H1 (cell line): Measurements from ENCODE around the gene HS1BP3. TPM values are rescaled to one million over a fixed set of nuclear protein-coding genes. Genes with fewer than 3 reads are reported as not detected.

ENCODE experiments used
- CTCF ChIA-PET: fragments of 300-600 bp; sonication (Branson Sonifier 250); formaldehyde crosslinking; loops from one replicate; lab custom pipeline; 2021; ENCODE audit not compliant: partially characterized antibody; lab: Charles Lee
- POLR2A ChIA-PET: fragments of 300-600 bp; sonication (Branson Sonifier 250); formaldehyde crosslinking; loops from one replicate; lab custom pipeline; 2021; ENCODE audit warnings: inconsistent platforms; ENCODE audit not compliant: partially characterized antibody; lab: Charles Lee
- DNase-seq, 2 experiments: peaks; one replicate each; pipeline versions ENCODE4 v3.0.0 to v3.0.0-alpha.2; 2010 to 2022; ENCODE audit warnings: low spot score in 2 of 2, low read depth in 1 of 2, mixed read lengths in 1 of 2
- FAIRE-seq: peaks from 2 replicates; lab custom pipeline; 2011; peaks lifted over from hg19 to GRCh38; lab: Jason Lieb, UNC
- H2AFZ ChIP-seq: 2 replicates; pipeline ENCODE4 v1.8.1; 2012; ENCODE audit warnings: low read length, inconsistent platforms
- H2AK5ac ChIP-seq: 2 replicates; pipeline ENCODE4 v1.6.1; 2013; ENCODE audit warnings: low read depth, low read length
- H2BK120ac ChIP-seq: replicated peaks from 2 replicates; pipeline ENCODE3; 2013; ENCODE audit warnings: low read depth, low read length, inconsistent platforms
- H2BK12ac ChIP-seq: 2 replicates; pipeline ENCODE4 v1.6.1; 2013; ENCODE audit warnings: low read depth, low read length
- H2BK15ac ChIP-seq: 2 replicates; pipeline ENCODE4 v1.6.1; 2013; ENCODE audit warnings: low read length
- H2BK20ac ChIP-seq: 2 replicates; pipeline ENCODE4 v1.6.1; 2013; ENCODE audit warnings: low read length
- H2BK5ac ChIP-seq: 2 replicates; pipeline ENCODE4 v1.6.1; 2013; ENCODE audit warnings: low read depth, low read length
- H3K14ac ChIP-seq: 2 replicates; pipeline ENCODE4 v1.6.1; 2013; ENCODE audit warnings: inconsistent platforms; ENCODE audit not compliant: insufficient read length
- H3K18ac ChIP-seq: 2 replicates; pipeline ENCODE4 v1.6.1; 2013; ENCODE audit warnings: low read length; ENCODE audit errors: extremely low read depth
- H3K23ac ChIP-seq: 2 replicates; pipeline ENCODE4 v1.6.1; 2013; ENCODE audit warnings: inconsistent platforms; ENCODE audit not compliant: insufficient read length
- H3K23me2 ChIP-seq: 2 replicates; pipeline ENCODE4 v1.6.1; 2013; ENCODE audit warnings: low read depth, low read length
- H3K27ac ChIP-seq: 2 replicates; pipeline ENCODE4 v1.6.1; 2011; ENCODE audit warnings: low read depth, low read length, inconsistent platforms
- H3K27me3 ChIP-seq, 4 experiments: replicated peaks in 1 of 4; 1 replicate in 1 of 4; 2 replicates in 3 of 4; pipeline versions ENCODE4 v1.6.1 to v1.8.1; 2011 to 2013; ENCODE audit warnings: low read length in 3 of 4, mild to moderate bottlenecking in 3 of 4, inconsistent platforms in 2 of 4, mixed read lengths in 2 of 4, moderate library complexity in 1 of 4; ENCODE audit not compliant: control insufficient read depth in 3 of 4, insufficient read depth in 3 of 4; ENCODE audit errors: extremely low read depth in 1 of 4
- H3K36me3 ChIP-seq, 4 experiments: 2 replicates each; pipeline versions ENCODE4 v1.6.1 to v1.8.1; 2011 to 2013; ENCODE audit warnings: mild to moderate bottlenecking in 4 of 4, low read length in 3 of 4, moderate library complexity in 2 of 4, control low read depth in 1 of 4, inconsistent platforms in 1 of 4; ENCODE audit not compliant: insufficient read depth in 4 of 4, control insufficient read depth in 2 of 4
- H3K4ac ChIP-seq: replicated peaks from 2 replicates; pipeline ENCODE3; 2013; ENCODE audit warnings: low read length, low read depth, mixed read lengths, inconsistent platforms; ENCODE audit not compliant: insufficient read length
- H3K4me1 ChIP-seq, 4 experiments: replicated peaks in 1 of 4; 1 replicate in 1 of 4; 2 replicates in 3 of 4; pipeline versions ENCODE4 v1.6.1 to v1.8.1; 2011 to 2013; ENCODE audit warnings: low read length in 3 of 4, inconsistent platforms in 2 of 4, mixed read lengths in 1 of 4; ENCODE audit not compliant: insufficient read depth in 4 of 4, control insufficient read depth in 3 of 4
- H3K4me2 ChIP-seq, 2 experiments: 2 replicates each; pipeline versions ENCODE4 v1.6.1 to v1.8.1; 2011 to 2013; ENCODE audit warnings: low read depth in 2 of 2, low read length in 2 of 2, control low read depth in 1 of 2, inconsistent platforms in 1 of 2, mild to moderate bottlenecking in 1 of 2; ENCODE audit not compliant: insufficient read depth in 1 of 2
- H3K4me3 ChIP-seq, 4 experiments: fragments of 200-600, 300-600 bp in 1 of 4; sonication (generic), shearing (Covaris generic), sonication (Bioruptor Twin) in 1 of 4; 2 replicates each; pipeline versions ENCODE4 v1.5.1 to v1.8.1; 2011 to 2016; ENCODE audit warnings: low read length in 4 of 4, low read depth in 3 of 4, control low read depth in 2 of 4, inconsistent platforms in 2 of 4, mild to moderate bottlenecking in 2 of 4, mixed read lengths in 1 of 4, moderate library complexity in 1 of 4; ENCODE audit not compliant: insufficient read depth in 2 of 4; ENCODE audit errors: extremely low read depth in 1 of 4
- H3K56ac ChIP-seq: replicated peaks from 2 replicates; pipeline ENCODE3; 2013; ENCODE audit warnings: low read depth, mild to moderate bottlenecking, mixed read lengths, low read length, inconsistent platforms; ENCODE audit not compliant: insufficient read length
- H3K79me1 ChIP-seq: 2 replicates; pipeline ENCODE4 v1.6.1; 2013; ENCODE audit warnings: low read depth, low read length, control low read depth
- H3K79me2 ChIP-seq, 2 experiments: 2 replicates each; pipeline versions ENCODE4 v1.6.1 to v1.8.1; 2012 to 2013; ENCODE audit warnings: low read length in 2 of 2, mild to moderate bottlenecking in 2 of 2, inconsistent platforms in 1 of 2; ENCODE audit not compliant: insufficient read depth in 2 of 2, control insufficient read depth in 1 of 2
- H3K9ac ChIP-seq, 4 experiments: replicated peaks in 1 of 4; 1 replicate in 1 of 4; 2 replicates in 3 of 4; pipeline versions ENCODE4 v1.6.1 to v1.8.1; 2011 to 2013; ENCODE audit warnings: low read depth in 3 of 4, low read length in 3 of 4, control low read depth in 2 of 4, mild to moderate bottlenecking in 2 of 4, moderate library complexity in 2 of 4, inconsistent platforms in 1 of 4; ENCODE audit errors: extremely low read depth in 1 of 4
- H3K9me3 ChIP-seq, 2 experiments: 2 replicates each; pipeline versions ENCODE4 v1.6.1 to v1.8.1; 2012 to 2013; ENCODE audit warnings: mild to moderate bottlenecking in 2 of 2, moderate library complexity in 2 of 2, control low read depth in 1 of 2, inconsistent platforms in 1 of 2, low read depth in 1 of 2, low read length in 1 of 2, mixed read lengths in 1 of 2; ENCODE audit not compliant: insufficient read depth in 2 of 2
- H4K20me1 ChIP-seq, 2 experiments: replicated peaks in 1 of 2; 2 replicates each; pipeline versions ENCODE3 to v1.8.1; 2011 to 2013; ENCODE audit warnings: inconsistent platforms in 2 of 2, low read length in 2 of 2, mild to moderate bottlenecking in 1 of 2; ENCODE audit not compliant: insufficient read depth in 2 of 2, control insufficient read depth in 1 of 2
- H4K5ac ChIP-seq: 2 replicates; pipeline ENCODE4 v1.6.1; 2013; ENCODE audit warnings: low read length, low read depth, mixed read lengths, inconsistent platforms; ENCODE audit not compliant: insufficient read length
- H4K8ac ChIP-seq: 2 replicates; pipeline ENCODE4 v1.8.0; 2013; ENCODE audit warnings: mild to moderate bottlenecking, moderate library complexity, low read length, inconsistent platforms; ENCODE audit not compliant: insufficient read depth; ENCODE audit errors: extremely low read depth
- H4K91ac ChIP-seq: replicated peaks from 2 replicates; pipeline ENCODE3; 2013; ENCODE audit warnings: low read length, mixed read lengths, inconsistent platforms; ENCODE audit not compliant: insufficient read length
- ASH2L ChIP-seq: fragments of 200-600, 300-600 bp; sonication (generic); IDR thresholded peaks from one replicate; pipeline ENCODE4 v1.7.1; 2017; ENCODE audit warnings: low read length
- CHD1 ChIP-seq: IDR thresholded peaks from 2 replicates; pipeline ENCODE4 v1.6.1; 2012; ENCODE audit warnings: low read depth, low read length, improper control_type of control experiment
- CREB1 ChIP-seq: IDR thresholded peaks from 2 replicates; pipeline ENCODE4 v1.6.1; 2012; ENCODE audit warnings: inconsistent platforms
- HDAC2 ChIP-seq, 2 experiments: fragments of 300-600 bp in 1 of 2; sonication (generic) in 1 of 2; IDR thresholded peaks; 2 replicates each; pipeline ENCODE4 v1.6.1; 2011 to 2012; ENCODE audit warnings: low read depth in 2 of 2, low read length in 2 of 2, mild to moderate bottlenecking in 2 of 2, moderate library complexity in 2 of 2, borderline replicate concordance in 1 of 2, inconsistent platforms in 1 of 2
- HDAC6 ChIP-seq: IDR thresholded peaks from one replicate; pipeline ENCODE4 v1.7.1; 2012; ENCODE audit warnings: low read depth, mild to moderate bottlenecking, inconsistent platforms, low read length, moderate library complexity
- MAFK ChIP-seq: IDR thresholded peaks from 2 replicates; pipeline ENCODE4 v1.6.1; 2012; ENCODE audit warnings: low read depth, mild to moderate bottlenecking, improper control_type of control experiment, low read length
- SIN3A ChIP-seq, 2 experiments: IDR thresholded peaks in 1 of 2; conservative IDR thresholded peaks in 1 of 2; 2 replicates each; pipeline ENCODE4 v1.6.1; 2011 to 2012; ENCODE audit warnings: low read length in 2 of 2, improper control_type of control experiment in 1 of 2, low read depth in 1 of 2, mild to moderate bottlenecking in 1 of 2
- TCF12 ChIP-seq: IDR thresholded peaks from 2 replicates; pipeline ENCODE4 v1.6.1; 2011; ENCODE audit warnings: low read depth, mild to moderate bottlenecking, low read length
- WGBS, 2 experiments: shearing (Covaris generic) in 1 of 2; methylation state at CpG; one replicate each; pipeline versions ENCODE4 v1.1.6 to v1.1.7; 2013 to 2015; ENCODE audit warnings: low lambda C conversion rate in 2 of 2, mixed read lengths in 2 of 2, inconsistent platforms in 1 of 2, low coverage in 1 of 2, missing lambda C conversion rate in 1 of 2; ENCODE audit not compliant: insufficient replicate concordance in 2 of 2, insufficient coverage in 1 of 2, insufficient read length in 1 of 2; ENCODE audit errors: extremely low coverage in 1 of 2, missing lambda C conversion rate in 1 of 2; 5-methylcytosine and 5-hydroxymethylcytosine counted together
- polyA plus RNA-seq, 7 experiments: library from polyadenylated mRNA; depleted of rRNA in 3 of 7; stranded (reverse) in 5 of 7; unstranded in 2 of 7; fragments of >200 nt in 5 of 7; fragments of 200-250 nt in 2 of 7; gene quantifications; 1 replicate in 5 of 7; 2 replicates in 1 of 7; 4 replicates in 1 of 7; pipeline versions ENCODE4 v1.2.1 to v1.2.3, GENCODE V29; 2011 to 2013; ENCODE audit warnings: missing spikeins in 2 of 7, mixed read lengths in 2 of 7
- total RNA-seq: library from RNA; stranded (reverse); fragmentation: NEBNext Ultra II Directional; extraction: Animal tissue kit (Norgen Biotek cat#: 25700); gene quantifications from 2 replicates; pipeline ENCODE4 v1.2.1, GENCODE V29; 2021
- TF ChIP-seq, protein P1 (sequence below): IDR thresholded peaks from 2 replicates; pipeline ENCODE4 v1.6.1; 2012; ENCODE audit warnings: low read length, inconsistent platforms

HS1BP3 gene
- total and polyA plus RNA-seq, 2 of the 8 experiments (the other 6 are each of a cell fraction or from before 2014, with no cell fraction given): 11.1 to 11.3 TPM

DNA sequence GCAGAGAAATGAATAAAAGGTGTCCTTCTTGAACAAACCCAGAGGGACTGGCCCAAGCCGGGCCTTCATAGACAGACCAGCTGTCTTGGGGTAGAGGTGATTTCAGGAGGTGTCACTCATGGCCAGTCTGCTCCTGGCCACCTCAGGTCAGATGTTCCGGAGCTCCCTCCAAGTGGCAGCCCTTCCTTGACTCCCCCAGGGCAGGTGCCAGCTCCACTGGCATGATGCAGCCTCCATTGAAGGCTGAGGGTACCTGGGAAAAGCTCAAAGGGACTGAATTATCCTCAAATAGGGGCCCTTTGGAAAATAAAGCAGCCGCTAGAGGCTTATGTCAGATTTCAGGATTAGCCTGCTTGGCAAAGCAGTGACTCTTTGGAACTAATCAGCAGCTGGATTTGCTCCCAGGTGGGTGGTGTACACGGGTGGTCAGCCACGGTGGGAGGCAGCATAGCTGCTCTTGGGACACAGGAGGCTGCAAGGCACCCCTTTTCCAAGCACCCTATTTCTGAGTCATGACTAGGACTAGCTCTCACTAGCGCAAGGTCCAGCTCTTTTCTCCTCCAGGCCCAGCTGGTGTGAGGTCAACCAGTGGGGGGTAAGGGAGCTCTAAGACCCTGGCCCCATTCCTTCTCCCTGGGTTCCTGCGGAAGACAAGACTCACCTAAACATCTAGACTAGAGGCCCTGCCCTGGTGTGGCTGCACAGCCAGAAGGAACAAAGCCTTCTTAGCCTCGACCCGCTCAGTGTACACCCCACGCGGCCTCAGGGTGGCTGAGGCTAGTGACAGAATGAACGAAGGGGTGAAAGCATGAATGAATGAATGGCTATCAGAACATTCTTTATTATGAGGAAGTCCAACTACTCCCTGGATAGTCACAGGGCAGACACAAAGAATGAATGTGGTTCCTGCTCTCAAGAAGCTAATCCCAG, 29.3 kb downstream of the HS1BP3 start:
- Histone ChIP-seq H3K9ac (no peak overlapping the region), H3K4me2 (no peak overlapping the region), H3K9me3 (no peaks in the 10 kb centered on the region), H2BK120ac (no peak overlapping the region), H2BK5ac (no peak overlapping the region), H3K4ac (no peak overlapping the region), H3K27ac (no peak overlapping the region), H3K79me2 (no peaks in the 10 kb centered on the region), H4K20me1 (no peaks in the 10 kb centered on the region), H4K91ac (no peak overlapping the region), H2AK5ac (no peak overlapping the region), H3K18ac (no peak overlapping the region), H3K4me3 (no peak overlapping the region), H2BK20ac (no peak overlapping the region), H3K36me3 (0 out of 8 replicates have a peak, but pooled peaks cover 0 to 2% (median 0%) of the 10 kb centered on the region in 4 experiments), H2BK12ac (no peak overlapping the region), H4K5ac (no peak overlapping the region), H3K23ac (no peak overlapping the region), H4K8ac (no peak overlapping the region), H2AFZ (no peak overlapping the region), H3K14ac (no peak overlapping the region), H3K56ac (no peak overlapping the region), H3K23me2 (no peaks in the 10 kb centered on the region), H3K4me1 (peaks cover 0 to 6% (median 3%) of the 10 kb centered on the region in 4 experiments; a peak in 4 of 7 replicates), H2BK15ac (no peak overlapping the region), H3K27me3 (no peaks in the 10 kb centered on the region), H3K79me1 (no peaks in the 10 kb centered on the region)
- WGBS, 2 experiments: 82% methylated on average over 12 of the region's 12 CpGs; no CpG with 5 or more reads in 1 of the 2 experiments
- FAIRE-seq (no peak), DNase-seq (no peak)
- CTCF ChIA-PET: interaction anchor here (0.6 to 3.2 kb wide), 17 partner anchors 10 to 482 kb away, joined by 3 to 10 read pairs (median 4); no protein-coding TSS in a partner anchor
- POLR2A ChIA-PET: interaction anchor here (0.7 to 0.9 kb wide), 2 partner anchors 8 to 11 kb away, joined by 3 read pairs; no protein-coding TSS in a partner anchor
- no peak for TF ChIP-seq MAFK
- TF ChIP-seq TCF12: no peak
- no peak for TF ChIP-seq SIN3A (conservative IDR thresholded peaks at IDR 0.05 in 1 of 2, IDR thresholded peaks at IDR 0.05 in 1 of 2; ENCODE audit: low read depth in 1 of 2, low read length in 2 of 2)
- no peak for TF ChIP-seq HDAC6
- TF ChIP-seq, protein P1, sequence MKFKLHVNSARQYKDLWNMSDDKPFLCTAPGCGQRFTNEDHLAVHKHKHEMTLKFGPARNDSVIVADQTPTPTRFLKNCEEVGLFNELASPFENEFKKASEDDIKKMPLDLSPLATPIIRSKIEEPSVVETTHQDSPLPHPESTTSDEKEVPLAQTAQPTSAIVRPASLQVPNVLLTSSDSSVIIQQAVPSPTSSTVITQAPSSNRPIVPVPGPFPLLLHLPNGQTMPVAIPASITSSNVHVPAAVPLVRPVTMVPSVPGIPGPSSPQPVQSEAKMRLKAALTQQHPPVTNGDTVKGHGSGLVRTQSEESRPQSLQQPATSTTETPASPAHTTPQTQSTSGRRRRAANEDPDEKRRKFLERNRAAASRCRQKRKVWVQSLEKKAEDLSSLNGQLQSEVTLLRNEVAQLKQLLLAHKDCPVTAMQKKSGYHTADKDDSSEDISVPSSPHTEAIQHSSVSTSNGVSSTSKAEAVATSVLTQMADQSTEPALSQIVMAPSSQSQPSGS: no peak
- TF ChIP-seq CREB1: no peak
- no peak for TF ChIP-seq HDAC2 (IDR thresholded peaks at IDR 0.05; ENCODE audit: borderline replicate concordance in 1 of 2, low read depth in 2 of 2, low read length in 2 of 2)
- no peak for TF ChIP-seq CHD1
- no peak for TF ChIP-seq ASH2L
